MM.1S (cell line): Measurements from ENCODE around the gene TACC2.

Experiments used
- DNase-seq: peaks from one replicate; pipeline ENCODE4 v3.0.0-alpha.2; 2015
- H2AFZ ChIP-seq: fragments of 300-600 bp; sonication (generic); 2 replicates; pipeline ENCODE4 v1.6.0; 2016; ENCODE audit warnings: antibody characterized with exemption, low read length
- H3F3A ChIP-seq: fragments of 300-600 bp; sonication (generic); 2 replicates; pipeline ENCODE4 v1.6.1; 2016; ENCODE audit warnings: mild to moderate bottlenecking, antibody characterized with exemption, low read length, moderate library complexity, mixed read lengths; ENCODE audit not compliant: insufficient read depth
- H3K27ac ChIP-seq: fragments of 300-600 bp; sonication (generic); 2 replicates; pipeline ENCODE4 v1.5.1; 2016; ENCODE audit warnings: mild to moderate bottlenecking, low read length
- H3K27me3 ChIP-seq: fragments of 300-600 bp; sonication (generic); replicated peaks from 2 replicates; pipeline ENCODE4 v1.6.0; 2016; ENCODE audit warnings: low read length; ENCODE audit not compliant: insufficient read depth
- H3K36me3 ChIP-seq: fragments of 300-600 bp; sonication (generic); replicated peaks from 2 replicates; pipeline ENCODE4 v1.6.1; 2016; ENCODE audit warnings: mild to moderate bottlenecking, low read length, mixed read lengths; ENCODE audit not compliant: insufficient read depth
- H3K4me1 ChIP-seq: fragments of 300-600 bp; sonication (generic); 2 replicates; pipeline ENCODE4 v1.6.1; 2016; ENCODE audit warnings: low read length, mixed read lengths
- H3K4me2 ChIP-seq: fragments of 300-600 bp; sonication (generic); 2 replicates; pipeline ENCODE4 v1.6.0; 2016; ENCODE audit warnings: low read depth, low read length
- H3K4me3 ChIP-seq: fragments of 300-600 bp; sonication (generic); 2 replicates; pipeline ENCODE4 v1.5.1; 2016; ENCODE audit warnings: low read length, mixed read lengths
- H3K79me2 ChIP-seq: fragments of 300-600 bp; sonication (generic); 2 replicates; pipeline ENCODE4 v1.6.1; 2016; ENCODE audit warnings: mixed run types, low read length, mixed read lengths
- H3K9ac ChIP-seq: fragments of 300-600 bp; sonication (generic); 2 replicates; pipeline ENCODE4 v1.6.1; 2016; ENCODE audit warnings: low read length, mixed read lengths
- H3K9me2 ChIP-seq: fragments of 300-600 bp; sonication (generic); replicated peaks from 2 replicates; pipeline ENCODE4 v1.6.1; 2016; ENCODE audit warnings: mild to moderate bottlenecking, low read length, mixed read lengths; ENCODE audit not compliant: insufficient read depth
- H3K9me3 ChIP-seq: fragments of 300-600 bp; sonication (generic); replicated peaks from 2 replicates; pipeline ENCODE4 v1.6.1; 2016; ENCODE audit warnings: mild to moderate bottlenecking, low read length, mixed read lengths; ENCODE audit not compliant: insufficient read depth
- H4K20me1 ChIP-seq: fragments of 300-600 bp; sonication (generic); 2 replicates; pipeline ENCODE4 v1.6.1; 2016; ENCODE audit warnings: mild to moderate bottlenecking, low read length, moderate library complexity, mixed read lengths; ENCODE audit not compliant: insufficient read depth
- CTCF ChIP-seq: fragments of 300-600 bp; sonication (generic); IDR thresholded peaks from 2 replicates; pipeline ENCODE4 v1.5.1; 2016; ENCODE audit warnings: antibody characterized with exemption, low read length, mixed read lengths
- EZH2 ChIP-seq: fragments of 300-600 bp; sonication (generic); optimal IDR thresholded peaks from 2 replicates; pipeline ENCODE3; 2017; ENCODE audit warnings: low read depth, mild to moderate bottlenecking, antibody characterized with exemption, low read length, mixed read lengths
- EZH2phosphoT487 ChIP-seq: fragments of 300-600 bp; sonication (generic); IDR thresholded peaks from 2 replicates; pipeline ENCODE4 v1.6.1; 2018; ENCODE audit warnings: antibody characterized with exemption, low read length

The TACC2 gene

GRCh38 chr10:122159141-122159970 lies 170.4 kb downstream of the TACC2 start:
- Histone ChIP-seq H3F3A (no peaks in the 10 kb centered on the region), H3K27me3 (peaks cover 8% of the 10 kb centered on the region), H2AFZ (no peak overlapping the region), H3K27ac (no peak overlapping the region), H4K20me1 (no peaks in the 10 kb centered on the region), H3K4me1 (no peaks in the 10 kb centered on the region), H3K9ac (no peak overlapping the region), H3K9me3 (no peaks in the 10 kb centered on the region), H3K79me2 (no peaks in the 10 kb centered on the region), H3K4me2 (no peak overlapping the region), H3K9me2 (no peaks in the 10 kb centered on the region), H3K36me3 (no peaks in the 10 kb centered on the region), H3K4me3 (no peak overlapping the region)
- DNase-seq: no peak
- TF ChIP-seq CTCF (no peak), EZH2 (no peak)

- Histone ChIP-seq H3K9me2 (no peaks in the 10 kb centered on the region), H3K4me1 (no peaks in the 10 kb centered on the region), H4K20me1 (no peaks in the 10 kb centered on the region), H3F3A (no peaks in the 10 kb centered on the region), H3K27ac (no peak overlapping the region), H3K79me2 (no peaks in the 10 kb centered on the region), H2AFZ (no peak overlapping the region), H3K4me2 (no peak overlapping the region), H3K9ac (no peak overlapping the region), H3K4me3 (no peak overlapping the region), H3K9me3 (no peaks in the 10 kb centered on the region), H3K27me3 (peaks cover 8% of the 10 kb centered on the region), H3K36me3 (no peaks in the 10 kb centered on the region)
- no peak for DNase-seq
- TF ChIP-seq EZH2phosphoT487 (no peak), EZH2 (no peak), CTCF (no peak)
These were observed 172.8 kb downstream of the TACC2 start for GRCh38 chr10:122161795-122162194.

- Histone ChIP-seq H3K4me2 (no peak overlapping the region), H4K20me1 (no peaks in the 10 kb centered on the region), H3K79me2 (no peaks in the 10 kb centered on the region), H3K9me3 (no peaks in the 10 kb centered on the region), H3K4me3 (no peak overlapping the region), H3K27ac (no peak overlapping the region), H3K9me2 (no peaks in the 10 kb centered on the region), H2AFZ (no peak overlapping the region), H3K9ac (no peak overlapping the region), H3K27me3 (peaks cover 8% of the 10 kb centered on the region), H3F3A (no peaks in the 10 kb centered on the region), H3K4me1 (no peaks in the 10 kb centered on the region), H3K36me3 (no peaks in the 10 kb centered on the region)
- no peak for DNase-seq
- TF ChIP-seq EZH2: no peak
- TF ChIP-seq CTCF: no peak
- TF ChIP-seq EZH2phosphoT487: no peak
These were observed 173.8 kb downstream of the TACC2 start for GRCh38 chr10:122162671-122163173.
